ENCODE results near the gene KCND2. TPM values are rescaled to one million over a fixed set of nuclear protein-coding genes. Genes with fewer than 3 reads are reported as not detected.

The KCND2 gene
- total RNA-seq, 1 donor from 2014 or later: 13.7 TPM

GRCh38 chr7:120658516-120658915 lies 385.5 kb downstream of the KCND2 start:
- H3K4me3 Mint-ChIP-seq (ENCODE audit: low read depth): no peak overlapping the region
- no peak for DNase-seq (ENCODE audit: low spot score, unreplicated experiment)
- peaks cover 12% of the 10 kb centered on the region for H3K4me1 Mint-ChIP-seq (ENCODE audit: low read depth)
- no peak overlapping the region for H3K27ac Mint-ChIP-seq
- no peak for TF ChIP-seq CTCF (IDR thresholded peaks at IDR 0.05; ENCODE audit: unreplicated experiment)
- no peaks in the 10 kb centered on the region for H3K27me3 Mint-ChIP-seq
- H3K36me3 Mint-ChIP-seq (ENCODE audit: insufficient read depth): no peaks in the 10 kb centered on the region
- H3K9me3 Mint-ChIP-seq (ENCODE audit: low read depth): no peaks in the 10 kb centered on the region

GRCh38 chr7:120662291-120662690 lies 389.3 kb downstream of the KCND2 start:
- Mint-ChIP-seq H3K4me1 (ENCODE audit: low read depth) (peaks cover 11% of the 10 kb centered on the region), H3K9me3 (ENCODE audit: low read depth) (no peaks in the 10 kb centered on the region), H3K27ac (no peak overlapping the region), H3K27me3 (no peaks in the 10 kb centered on the region), H3K36me3 (ENCODE audit: insufficient read depth) (no peaks in the 10 kb centered on the region), H3K4me3 (ENCODE audit: low read depth) (no peak overlapping the region)
- DNase-seq (ENCODE audit: low spot score, unreplicated experiment): no peak
- no peak for TF ChIP-seq CTCF (IDR thresholded peaks at IDR 0.05; ENCODE audit: unreplicated experiment)

DNA sequence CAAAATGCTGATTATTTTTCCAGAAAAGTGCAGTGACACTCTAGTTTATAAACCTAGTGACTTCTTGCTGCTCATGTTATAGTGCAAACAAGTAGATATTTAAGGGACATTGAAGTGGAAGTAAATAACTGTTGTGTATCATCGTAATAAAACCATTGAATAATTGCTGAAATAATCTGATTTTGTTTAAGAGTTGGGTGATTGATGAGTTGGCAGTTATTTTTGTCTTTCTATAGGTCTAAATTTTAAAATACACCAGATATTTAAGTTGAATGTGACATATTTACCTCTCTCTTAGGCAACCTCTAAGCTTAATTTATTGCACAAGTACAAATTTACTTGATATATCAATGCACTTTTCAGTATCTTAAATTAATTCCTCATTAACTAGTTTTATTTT lies 392.1 kb downstream of the KCND2 start:
- H3K4me3 Mint-ChIP-seq (ENCODE audit: low read depth): no peak overlapping the region
- TF ChIP-seq CTCF (IDR thresholded peaks at IDR 0.05; ENCODE audit: unreplicated experiment): no peak

DNA sequence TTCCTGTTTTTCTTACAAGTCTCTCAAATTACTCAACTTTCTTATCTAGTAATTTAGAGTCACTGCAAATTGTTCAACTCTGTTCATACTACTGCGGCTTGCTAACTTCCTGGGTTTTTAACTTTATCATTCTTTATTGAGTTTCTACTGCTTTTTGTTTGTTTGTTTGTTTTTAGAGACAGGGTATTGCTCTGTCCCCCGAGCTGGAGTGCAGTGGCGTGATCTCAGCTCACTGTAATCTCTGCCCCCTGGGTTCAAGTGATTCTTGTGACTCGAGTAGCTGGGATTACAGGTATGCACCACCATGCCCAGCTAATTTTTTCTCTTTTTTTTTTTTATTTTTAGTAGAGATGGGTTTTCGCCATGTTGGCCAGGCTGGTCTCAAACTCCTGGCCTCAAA lies 402.1 kb downstream of the KCND2 start:
- peaks cover 7% of the 10 kb centered on the region for H3K9me3 Mint-ChIP-seq (ENCODE audit: low read depth)
- no peaks in the 10 kb centered on the region for H3K36me3 Mint-ChIP-seq (ENCODE audit: insufficient read depth)
- H3K4me3 Mint-ChIP-seq (ENCODE audit: low read depth): no peak overlapping the region
- H3K4me1 Mint-ChIP-seq (ENCODE audit: low read depth): peaks cover 8% of the 10 kb centered on the region
- H3K27ac Mint-ChIP-seq: no peak overlapping the region
- no peaks in the 10 kb centered on the region for H3K27me3 Mint-ChIP-seq
- no peak for TF ChIP-seq CTCF (IDR thresholded peaks at IDR 0.05; ENCODE audit: unreplicated experiment)
- no peak for DNase-seq (ENCODE audit: low spot score, unreplicated experiment)

More for the DNA sequence above, 392.1 kb downstream of the KCND2 start:
- Mint-ChIP-seq H3K36me3 (ENCODE audit: insufficient read depth) (no peaks in the 10 kb centered on the region), H3K9me3 (ENCODE audit: low read depth) (no peaks in the 10 kb centered on the region), H3K27ac (no peak overlapping the region), H3K4me1 (ENCODE audit: low read depth) (peaks cover 11% of the 10 kb centered on the region), H3K27me3 (no peaks in the 10 kb centered on the region)
- no peak for DNase-seq (ENCODE audit: low spot score, unreplicated experiment)

DNA sequence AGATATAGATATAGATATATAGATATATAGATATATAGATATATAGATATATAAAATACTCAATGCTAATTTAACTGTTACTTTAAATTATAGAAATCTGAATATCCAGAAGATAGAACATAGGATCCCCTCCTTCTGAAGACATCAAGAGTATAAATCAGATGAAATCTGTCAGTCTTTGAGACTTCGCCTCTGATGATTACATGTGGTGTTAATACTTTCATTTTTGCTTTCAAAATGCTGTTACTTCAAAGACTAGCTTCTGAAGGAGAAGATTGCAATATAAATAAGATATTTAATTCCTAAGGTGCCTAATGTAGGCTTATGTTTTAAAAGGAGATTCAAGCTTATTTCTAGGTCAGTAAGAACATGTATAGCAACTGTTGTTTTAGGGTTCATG lies 404.6 kb downstream of the KCND2 start:
- TF ChIP-seq CTCF (IDR thresholded peaks at IDR 0.05; ENCODE audit: unreplicated experiment): no peak
- no peak overlapping the region for H3K4me3 Mint-ChIP-seq (ENCODE audit: low read depth)
- no peaks in the 10 kb centered on the region for H3K27me3 Mint-ChIP-seq
- H3K9me3 Mint-ChIP-seq (ENCODE audit: low read depth): no peaks in the 10 kb centered on the region
- H3K27ac Mint-ChIP-seq: no peak overlapping the region
- DNase-seq (ENCODE audit: low spot score, unreplicated experiment): no peak
- peaks cover 8% of the 10 kb centered on the region for H3K4me1 Mint-ChIP-seq (ENCODE audit: low read depth)
- no peaks in the 10 kb centered on the region for H3K36me3 Mint-ChIP-seq (ENCODE audit: insufficient read depth)
